NCI-H748 (cell line): Measurements from ENCODE around the gene PDE6A.
"Not testable (repeated sequence)": the region's sequence is repeated elsewhere in the genome, so short reads cannot be mapped to it uniquely, and the experiment has no call there.

Experiments
- DNase-seq: peaks from one replicate; lab custom pipeline; 2025; ENCODE audit not compliant: unreplicated experiment; lab: John Stamatoyannopoulos, UW

The PDE6A gene

DNA sequence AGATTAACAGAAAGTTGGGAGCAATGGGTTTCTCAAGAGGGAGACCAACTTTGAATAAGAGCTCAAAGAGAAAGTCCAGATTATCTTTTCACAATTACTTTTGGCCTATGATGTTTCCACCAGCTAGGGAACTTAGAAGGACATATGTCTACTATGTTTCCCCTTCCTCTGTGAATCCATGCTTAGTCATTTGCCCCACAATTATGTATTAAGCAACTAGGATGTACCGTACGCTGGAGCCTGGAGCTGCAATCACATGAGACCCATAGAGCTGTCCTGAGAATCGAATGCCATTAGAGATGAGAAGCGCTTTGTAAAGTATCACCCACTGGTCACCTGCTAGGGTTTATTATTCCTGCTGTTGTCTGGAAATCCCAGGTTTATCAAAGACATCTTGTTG is 78.8 kb downstream of the PDE6A start:
- DNase-seq: no peak

DNA sequence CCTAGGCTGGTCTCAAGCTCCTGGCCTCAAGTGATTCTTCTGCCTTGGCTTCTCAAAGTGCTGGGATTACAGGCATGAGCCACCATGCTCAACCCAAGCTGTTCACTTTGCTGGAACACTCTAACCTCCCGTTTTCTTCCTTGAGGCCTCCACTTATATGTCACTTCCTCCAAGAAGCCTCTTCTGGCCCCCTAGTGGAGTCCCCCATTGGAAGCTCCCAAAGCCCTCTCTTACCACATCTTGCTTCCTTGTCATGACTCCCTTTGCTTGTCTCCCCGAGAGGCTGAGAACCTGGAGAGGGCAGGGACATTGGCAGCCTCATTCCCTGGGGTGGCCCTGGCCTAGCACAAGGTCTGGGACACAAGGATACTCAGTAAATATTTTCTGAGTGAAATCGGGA is 80.8 kb downstream of the PDE6A start:
- no peak for DNase-seq

DNA sequence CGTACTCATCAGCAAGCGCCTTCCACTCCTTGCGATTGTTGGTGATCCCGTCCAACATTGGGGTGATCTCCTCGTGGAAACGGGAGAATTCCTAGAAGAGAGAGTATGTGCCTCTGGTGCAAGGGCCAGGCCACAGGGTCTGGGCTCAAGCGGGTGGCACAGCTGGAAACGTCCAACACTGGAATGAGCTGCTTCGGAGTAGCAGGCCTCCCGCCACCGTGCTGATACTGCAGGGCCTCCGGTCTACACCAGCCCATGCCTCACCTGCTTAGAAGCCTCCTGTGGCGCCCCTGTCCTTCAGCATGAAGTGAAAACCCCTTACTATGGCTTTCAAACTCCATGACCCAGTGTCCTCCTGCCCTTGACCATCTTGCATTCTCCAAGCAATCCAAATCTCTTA is 81.4 kb downstream of the PDE6A start:
- DNase-seq: no peak

DNA sequence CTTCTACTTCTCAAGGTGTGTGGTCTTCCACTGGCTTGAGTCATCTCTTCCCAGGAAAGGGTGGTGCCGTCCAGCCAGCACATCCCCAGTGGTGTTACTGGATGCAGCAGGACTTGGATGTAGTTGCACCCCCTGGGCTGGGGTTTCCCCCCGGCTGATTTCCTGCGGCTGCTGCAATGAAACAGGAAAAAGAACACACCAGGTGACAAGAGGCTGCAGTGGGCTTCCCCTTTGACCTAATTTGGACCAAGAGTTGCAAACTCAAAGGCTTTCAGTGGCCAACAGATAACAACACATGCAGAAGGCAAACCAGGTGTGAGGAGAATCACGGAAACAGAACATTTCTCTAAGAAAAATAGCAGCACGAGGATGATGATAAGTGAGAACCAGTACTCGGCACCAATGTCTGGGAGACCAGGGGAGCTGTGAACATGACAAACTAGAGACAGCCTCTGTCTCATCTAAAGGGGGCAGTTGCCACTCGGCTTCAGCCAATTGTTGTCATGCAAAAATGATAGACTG is 83.7 kb downstream of the PDE6A start:
- no peak for DNase-seq

DNA sequence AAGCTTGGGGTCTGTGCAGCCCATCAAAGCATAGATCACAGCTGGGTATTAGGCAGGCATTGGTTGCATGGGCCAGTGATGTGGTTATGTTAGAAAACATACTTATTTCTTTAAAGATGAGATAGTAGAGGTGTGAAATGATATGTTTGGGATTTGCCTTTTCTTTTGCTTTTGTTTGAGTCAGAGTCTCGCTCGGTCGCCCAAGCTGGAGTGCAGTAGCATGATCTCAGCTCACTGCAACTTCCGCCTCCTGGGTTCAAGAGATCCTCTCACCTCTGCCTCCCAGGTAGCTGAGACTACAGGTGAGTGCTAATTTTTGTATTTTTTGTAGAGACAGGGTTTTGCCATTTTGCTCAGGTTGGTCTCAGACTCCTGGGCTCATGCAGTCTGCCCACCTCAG is 84.8 kb downstream of the PDE6A start:
- no peak for DNase-seq

DNA sequence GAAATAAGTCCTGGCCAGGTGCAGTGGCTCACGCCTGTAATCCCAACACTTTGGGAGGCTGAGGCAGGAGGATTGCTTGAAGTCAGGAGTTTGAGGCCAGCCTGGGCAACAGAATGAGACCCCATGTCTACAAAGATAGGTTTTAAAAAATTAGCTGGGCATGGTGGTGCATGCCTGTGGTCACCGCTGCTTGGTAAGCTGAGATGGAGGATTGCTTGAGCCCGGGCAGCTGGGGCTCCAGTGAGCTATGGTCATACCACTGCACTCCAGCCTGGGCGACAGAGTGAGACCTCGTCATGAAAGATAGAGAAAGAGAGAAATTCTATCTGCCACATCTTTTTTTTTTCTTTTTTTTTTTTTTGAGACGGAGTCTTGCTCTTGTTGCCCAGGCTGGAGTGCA is 86.1 kb downstream of the PDE6A start:
- DNase-seq: not testable (repeated sequence)

DNA sequence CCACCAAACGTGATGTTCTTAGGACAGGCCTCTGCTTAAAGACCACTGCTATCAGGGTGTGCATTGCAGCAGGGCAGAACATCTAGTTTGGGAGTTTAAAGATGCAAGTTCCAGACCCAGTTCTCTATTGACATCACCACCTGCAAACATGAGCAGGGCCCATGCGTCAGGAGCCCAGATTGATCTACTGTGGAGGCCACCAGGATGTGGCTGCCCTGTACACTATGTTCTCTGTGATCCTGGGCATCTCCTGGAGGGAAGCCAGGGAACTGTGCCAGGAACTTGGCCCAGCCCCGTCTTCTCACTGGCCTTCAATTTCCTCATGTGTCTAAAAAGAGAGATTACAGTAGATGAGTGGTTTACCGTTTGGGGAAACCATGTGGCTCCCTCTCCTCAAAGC is 87.1 kb downstream of the PDE6A start:
- DNase-seq: peak; percentile 60

DNA sequence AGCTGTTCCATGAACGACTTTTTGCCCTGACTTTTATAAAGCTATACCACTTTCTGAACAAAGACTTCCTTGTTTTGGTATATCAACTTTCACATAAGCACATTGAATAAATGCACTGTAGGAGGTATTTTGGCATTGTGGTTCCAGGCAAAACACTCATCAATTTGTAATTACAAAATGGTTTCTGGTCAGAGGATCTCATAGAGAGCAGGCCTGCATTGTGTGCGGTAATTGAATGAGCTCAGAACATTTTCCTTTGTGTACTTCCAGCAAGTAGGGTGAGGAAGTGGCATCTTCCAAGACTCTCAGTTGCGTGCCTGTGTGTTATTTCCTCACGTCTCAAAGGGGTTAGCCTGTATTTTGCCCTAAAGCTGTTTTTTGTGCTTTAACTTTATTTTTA is 89.2 kb downstream of the PDE6A start:
- DNase-seq: peak; percentile 92

DNA sequence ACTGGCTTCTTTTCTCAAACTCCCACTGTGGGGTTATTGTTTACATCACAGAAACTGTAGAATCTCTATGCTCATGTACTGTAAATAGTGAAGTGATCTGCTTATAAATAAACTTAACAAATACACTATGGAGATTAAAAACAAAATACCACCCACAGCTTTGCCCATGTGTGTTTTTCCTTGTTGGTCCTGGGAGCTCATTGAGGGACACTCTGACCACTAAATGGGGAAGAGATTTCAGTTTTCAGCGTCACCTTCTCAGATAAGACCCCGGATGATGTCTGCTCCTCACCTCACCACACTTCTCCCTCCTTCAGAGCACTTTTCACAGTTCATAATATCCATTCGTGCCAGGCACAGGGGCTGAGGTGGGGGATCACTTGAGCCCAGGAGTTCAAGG is 89.7 kb downstream of the PDE6A start:
- peak; percentile 63 for DNase-seq

DNA sequence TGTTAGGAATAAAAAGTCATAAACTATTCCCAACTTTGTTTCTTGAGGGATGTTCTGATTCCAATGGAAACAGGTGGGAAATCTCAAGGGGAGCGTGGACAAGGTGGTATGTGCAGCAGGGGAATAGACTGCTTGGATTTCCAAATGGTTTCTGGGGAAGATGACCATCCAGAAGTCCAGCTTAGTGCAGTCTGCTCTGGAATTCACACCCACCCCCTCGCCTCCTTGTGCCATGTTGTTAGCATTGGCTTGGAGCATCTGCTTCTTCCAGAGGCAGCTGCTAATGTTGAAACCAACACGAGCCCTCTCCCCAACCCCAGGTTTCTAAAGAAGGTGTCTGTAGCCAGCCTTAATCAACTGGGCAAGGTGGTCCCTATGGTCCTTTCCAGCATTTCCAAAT is 90.9 kb downstream of the PDE6A start:
- DNase-seq: no peak

DNA sequence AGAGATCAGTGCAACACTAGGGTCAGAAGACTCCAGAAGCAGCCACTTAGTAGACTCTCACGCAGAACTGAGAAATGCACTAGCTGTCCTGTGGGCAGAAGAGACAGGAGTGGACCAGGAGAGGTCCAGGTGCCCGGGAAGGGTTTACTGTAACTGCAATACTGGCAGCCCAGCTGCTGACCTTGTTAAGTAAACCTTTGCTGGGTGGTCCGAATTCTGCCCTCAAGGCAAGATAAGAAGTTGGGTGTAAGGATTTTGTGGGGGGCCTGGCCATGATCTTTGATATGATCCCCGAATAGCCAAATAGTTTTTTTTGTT is 91.3 kb downstream of the PDE6A start:
- peak; percentile 39 for DNase-seq

DNA sequence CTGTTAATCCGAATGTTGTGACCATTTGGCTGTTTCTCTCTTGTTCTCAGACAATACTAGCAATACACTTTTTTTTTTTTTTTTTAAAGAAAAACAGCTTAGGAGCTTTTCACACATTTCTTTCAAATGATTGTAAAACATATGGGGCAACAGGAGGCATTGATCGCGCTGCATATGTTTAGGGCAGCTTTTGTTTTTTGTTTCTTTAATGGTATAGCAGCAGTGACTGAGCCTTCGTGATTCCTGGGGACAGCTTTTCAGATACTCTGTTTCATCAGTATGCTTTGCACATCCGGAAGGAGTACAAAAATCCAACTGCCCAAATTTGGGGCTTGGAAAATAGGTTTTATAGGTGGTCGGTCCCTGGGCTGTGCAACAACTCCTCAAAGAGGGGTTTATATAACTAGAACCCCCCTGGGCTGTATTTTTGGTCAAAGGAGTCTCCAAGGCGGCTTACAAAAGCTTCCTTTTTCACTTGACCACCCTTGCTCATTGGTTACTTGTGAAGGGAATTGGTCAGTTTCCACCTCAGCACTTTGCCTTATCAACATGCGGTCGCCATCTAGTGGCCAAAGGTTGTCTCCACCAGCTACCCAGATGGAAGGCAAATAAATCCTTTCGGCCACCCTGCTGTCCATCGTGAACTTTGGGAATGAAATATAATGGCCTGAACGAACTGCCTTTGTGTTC is 91.8 kb downstream of the PDE6A start:
- DNase-seq: peak; percentile 74

DNA sequence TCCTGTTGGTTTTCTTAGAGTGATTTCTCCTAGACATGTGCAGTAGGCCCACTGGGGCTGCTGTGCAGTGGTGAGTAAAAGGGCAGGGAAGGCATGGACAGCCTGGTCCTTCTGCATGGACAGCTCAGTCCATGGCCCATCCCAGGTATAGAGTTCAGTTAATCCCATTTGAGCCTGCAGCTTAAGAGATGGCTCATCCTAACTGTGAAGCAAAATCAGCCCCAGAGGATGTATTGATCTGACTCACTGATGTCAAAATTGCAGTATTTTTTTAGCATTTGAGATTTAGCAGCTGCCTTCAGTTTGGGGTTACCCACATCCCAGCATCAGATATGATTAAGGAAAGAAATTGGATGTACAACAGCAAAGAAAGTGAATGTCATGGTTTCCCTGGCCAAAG is 93.4 kb downstream of the PDE6A start:
- no peak for DNase-seq

DNA sequence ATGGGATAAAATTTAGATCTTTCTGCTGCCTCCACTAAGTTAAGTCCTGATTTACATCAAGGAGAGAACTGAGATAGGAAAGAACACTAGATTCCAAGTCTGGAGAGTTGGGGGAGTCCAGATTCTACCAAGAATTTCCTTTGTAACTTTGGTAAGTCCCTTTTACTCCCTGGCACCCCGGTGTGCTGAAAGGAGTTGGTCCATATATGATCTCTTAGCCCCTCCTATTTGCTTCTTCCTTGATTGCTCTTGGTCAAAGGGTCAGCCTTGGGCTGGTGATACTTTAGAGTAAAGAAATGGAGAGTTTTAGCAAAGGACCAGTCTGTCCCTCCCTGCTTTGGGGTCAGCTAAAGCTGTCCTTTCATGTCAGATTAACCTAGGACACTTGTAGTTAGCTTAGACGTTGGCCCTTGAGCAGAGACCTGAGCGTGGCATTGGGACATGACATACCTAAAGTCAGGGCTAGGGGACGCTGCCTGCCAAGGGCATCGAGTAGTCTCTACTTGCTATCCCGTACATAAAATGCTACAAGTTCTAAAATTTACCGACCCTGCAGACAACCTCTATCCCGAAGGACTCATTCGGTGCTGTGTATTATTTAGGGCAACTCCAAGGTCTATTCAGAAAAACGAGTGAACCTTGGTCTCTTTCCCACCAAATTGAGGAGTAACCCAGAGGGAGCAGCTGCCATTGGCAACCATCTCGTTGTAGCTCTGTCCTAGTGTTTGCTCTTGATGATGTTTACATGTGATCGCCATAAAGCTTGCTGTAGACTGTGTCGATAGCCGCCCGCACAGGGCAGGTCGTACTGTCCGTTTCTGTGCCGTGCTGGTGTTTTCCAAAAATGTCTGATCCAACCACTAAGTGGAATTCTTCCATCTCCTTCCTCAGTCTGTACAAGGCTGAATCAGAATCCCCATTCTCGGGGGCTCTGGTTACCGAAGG is 94.4 kb downstream of the PDE6A start:
- DNase-seq: no peak

DNA sequence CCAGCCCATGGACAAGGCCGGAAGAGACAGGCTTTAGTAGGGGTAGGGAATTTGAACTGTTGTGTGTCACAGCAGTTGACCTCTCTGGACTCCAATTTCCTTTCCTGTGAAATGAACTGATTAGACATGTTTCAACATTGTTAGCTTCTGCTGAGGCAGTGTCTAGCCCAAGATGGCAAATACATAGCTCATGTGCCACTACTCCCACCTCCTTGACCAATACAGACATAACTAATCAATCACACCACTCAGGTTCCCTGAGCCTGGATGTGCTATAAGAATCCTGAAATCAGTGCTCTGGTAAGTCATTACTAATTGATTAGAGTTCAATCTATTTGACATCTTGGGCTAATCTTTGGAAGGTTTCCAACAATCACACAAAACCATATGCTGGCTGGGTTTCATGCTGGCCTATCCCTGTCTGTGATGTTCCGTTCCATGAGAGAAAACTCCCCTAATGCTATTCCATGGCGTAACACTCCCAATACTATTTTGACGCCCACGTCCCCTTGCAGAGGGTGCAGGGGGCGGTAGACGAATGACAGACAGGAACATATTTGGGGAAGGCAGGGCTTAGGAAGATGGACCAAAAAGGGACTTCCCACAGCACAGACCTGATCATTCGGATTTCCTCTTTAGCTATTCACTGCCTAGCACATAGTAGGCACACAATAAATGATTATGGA is 95.2 kb downstream of the PDE6A start:
- DNase-seq: no peak

DNA sequence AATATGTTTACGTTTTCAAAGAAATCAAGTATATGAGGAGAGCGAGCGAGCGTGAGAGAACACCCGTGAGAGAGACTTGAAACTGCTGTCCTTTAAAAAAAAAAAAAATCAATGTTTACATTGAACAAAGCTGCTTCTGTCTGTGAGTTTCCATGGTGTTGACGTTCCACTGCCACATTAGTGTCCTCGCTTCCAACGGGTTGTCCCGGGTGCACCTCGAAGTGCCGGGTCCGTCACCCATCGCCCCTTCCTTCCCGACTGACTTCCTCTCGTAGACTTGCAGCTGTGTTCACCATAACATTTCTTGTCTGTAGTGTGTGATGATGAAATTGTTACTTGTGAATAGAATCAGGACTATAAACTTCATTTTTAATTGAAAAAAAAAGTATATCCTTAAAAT is 97.0 kb downstream of the PDE6A start:
- DNase-seq: no peak

DNA sequence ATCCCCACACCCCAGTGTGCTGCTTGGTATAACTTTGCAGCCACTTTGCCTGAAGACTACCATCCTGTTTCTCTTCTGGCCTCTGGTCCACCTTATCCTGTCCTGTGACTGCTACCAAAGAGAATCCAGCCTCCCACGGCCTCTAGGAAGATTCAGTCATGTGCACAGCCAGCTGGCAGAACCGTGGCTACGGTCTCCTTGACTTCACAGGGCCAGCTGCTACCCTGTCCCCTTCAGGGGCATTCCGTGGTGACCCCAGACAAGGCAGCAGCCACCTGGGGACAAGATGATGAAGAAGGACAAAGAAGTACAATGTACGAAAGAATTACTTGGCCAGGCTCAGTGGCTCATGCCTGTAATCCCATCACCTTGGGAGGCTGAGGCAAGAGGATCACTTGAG is 98.6 kb downstream of the PDE6A start:
- no peak for DNase-seq

DNA sequence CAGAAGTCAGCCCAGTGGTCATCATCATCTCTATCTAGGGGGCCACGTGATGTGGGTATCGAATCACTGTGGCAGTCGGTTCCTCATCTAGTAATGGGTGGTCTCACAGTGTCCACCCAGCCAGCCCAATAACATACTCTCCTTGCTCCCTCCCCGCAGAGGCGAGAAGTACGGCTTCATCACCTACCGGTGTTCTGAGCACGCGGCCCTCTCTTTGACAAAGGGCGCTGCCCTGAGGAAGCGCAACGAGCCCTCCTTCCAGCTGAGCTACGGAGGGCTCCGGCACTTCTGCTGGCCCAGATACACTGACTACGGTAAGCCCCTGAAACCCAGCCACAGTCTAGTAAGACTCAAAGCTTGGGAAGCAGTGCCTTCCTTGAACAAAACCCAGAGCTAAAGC is 99.0 kb downstream of the PDE6A start:
- DNase-seq: no peak

DNA sequence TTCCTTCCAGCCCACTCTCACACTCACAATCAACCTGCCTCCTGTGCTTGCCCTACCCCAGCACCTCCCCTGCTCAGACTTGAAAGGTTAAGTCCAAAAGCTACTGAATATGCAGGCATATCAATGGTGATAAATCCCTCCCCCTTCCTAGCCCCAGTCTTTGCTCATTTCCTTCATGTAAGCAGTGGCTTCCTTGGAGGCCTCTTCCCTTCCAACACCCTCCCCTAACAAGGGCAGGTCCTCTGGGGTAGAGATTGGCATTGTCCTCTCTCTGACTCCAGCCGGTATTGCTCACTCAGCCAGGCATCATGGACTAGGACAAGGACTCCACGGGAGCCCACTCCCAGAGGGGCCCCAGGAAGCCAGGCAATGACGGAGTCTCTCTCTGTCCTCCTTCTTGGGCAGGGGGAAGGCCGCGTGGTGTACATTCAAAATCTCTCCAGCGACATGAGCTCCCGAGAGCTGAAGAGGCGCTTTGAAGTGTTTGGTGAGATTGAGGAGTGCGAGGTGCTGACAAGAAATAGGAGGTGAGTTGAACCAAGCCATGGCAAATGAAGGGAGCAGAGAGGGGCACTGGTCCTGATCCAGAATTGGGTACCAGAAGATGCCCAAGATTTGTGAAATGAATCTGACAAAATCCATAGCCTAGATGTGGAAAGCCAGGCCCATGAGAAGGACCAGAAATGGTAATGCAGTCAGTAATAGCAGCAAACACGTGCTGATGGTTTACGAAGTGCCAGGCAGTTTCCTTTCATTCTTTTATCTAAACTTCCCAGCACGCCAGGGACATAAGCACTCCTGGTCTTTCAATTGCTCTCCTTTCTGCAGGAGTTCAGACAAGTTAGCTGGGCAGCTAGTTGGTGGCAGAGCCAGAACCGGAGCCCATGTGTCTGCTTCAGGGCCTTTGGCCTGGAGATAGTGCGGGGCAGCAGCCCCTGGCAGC is 102.5 kb downstream of the PDE6A start:
- no peak for DNase-seq

DNA sequence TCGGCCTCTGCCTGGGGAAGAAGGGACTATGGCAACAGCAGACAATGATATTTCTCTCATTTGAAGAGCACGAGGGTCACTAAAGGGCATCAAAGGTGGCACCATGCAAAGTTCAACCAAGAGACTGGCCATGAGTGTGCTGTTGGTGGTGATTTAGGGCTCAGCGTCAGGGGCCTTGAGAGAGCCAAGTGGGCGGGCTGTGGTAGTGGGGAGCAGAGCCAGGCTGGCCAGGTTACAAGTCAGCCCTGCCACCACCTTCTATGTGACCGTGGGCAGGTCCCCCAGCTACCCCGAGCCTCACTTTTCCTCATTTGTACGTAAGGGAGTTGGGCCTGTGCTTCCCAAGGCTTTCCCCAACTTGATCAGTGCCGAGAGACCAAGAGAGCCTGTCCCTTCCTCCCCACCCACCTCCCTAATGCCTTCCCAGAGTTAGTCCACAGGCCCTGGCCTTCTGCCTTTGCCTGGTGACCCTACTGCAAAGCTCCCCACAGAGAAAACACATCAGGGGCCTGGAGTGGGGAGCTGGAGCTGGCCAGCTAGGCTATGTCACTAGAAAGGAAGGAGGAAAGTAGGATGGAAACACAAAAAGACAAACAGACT is 104.3 kb downstream of the PDE6A start:
- DNase-seq: no peak
